AG04450 (cell line): ENCODE measurements around the gene CCDC57. TPM values are rescaled to one million over a fixed set of nuclear protein-coding genes. Genes with fewer than 3 reads are reported as not detected.

Experiments used
- CTCF ChIA-PET: fragments of 300-600, 350-600 bp; formaldehyde crosslinking; extraction: SDS; loops from one replicate; lab custom pipeline; 2022; ENCODE audit warnings: antibody characterized with exemption, inconsistent platforms; lab: Charles Lee
- POLR2A ChIA-PET: fragments of 350-600 bp; formaldehyde crosslinking; extraction: SDS; loops from one replicate; lab custom pipeline; 2021; ENCODE audit warnings: antibody characterized with exemption, inconsistent platforms; lab: Yijun Ruan, JAX
- DNase-seq: peaks from one replicate; pipeline ENCODE4 v3.0.0-alpha.2; 2011; ENCODE audit warnings: low read depth, low spot score
- H3K27ac ChIP-seq: one replicate; pipeline ENCODE4 v1.5.1; 2012; ENCODE audit warnings: low read depth, low read length, control low read depth
- H3K27me3 ChIP-seq: one replicate; pipeline ENCODE4 v1.6.0; 2012; ENCODE audit warnings: low read length; ENCODE audit not compliant: control insufficient read depth, insufficient read depth
- H3K4me3 ChIP-seq: 2 replicates; pipeline ENCODE4 v1.5.1; 2011; ENCODE audit warnings: mild to moderate bottlenecking, low read depth, low read length, control low read depth
- H3K9me3 ChIP-seq: 2 replicates; pipeline ENCODE4 v1.5.1; 2012; ENCODE audit warnings: low read length; ENCODE audit not compliant: control insufficient read depth, insufficient read depth
- CTCF ChIP-seq: IDR thresholded peaks from 2 replicates; pipeline ENCODE4 v1.5.1; 2011; ENCODE audit warnings: low read depth, low read length, control low read depth, inconsistent platforms
- polyA plus RNA-seq: library from polyadenylated mRNA; depleted of rRNA; stranded (reverse); fragments of >200 nt; gene quantifications from 2 replicates; pipeline ENCODE4 v1.2.3, GENCODE V29; 2011

Gene CCDC57
- polyA plus RNA-seq, 1 experiment: 11.1 TPM

- no peaks in the 10 kb centered on the region for H3K27me3 ChIP-seq
- DNase-seq: no peak
- CTCF ChIA-PET: no interaction called here
- TF ChIP-seq CTCF: no peak
- H3K9me3 ChIP-seq: no peaks in the 10 kb centered on the region; the same call in 1 of the 2 replicates
- no peak overlapping the region for H3K4me3 ChIP-seq
- H3K27ac ChIP-seq: peak overlapping the region; percentile 11
- POLR2A ChIA-PET: interaction anchor here (0.5 to 1.1 kb wide), 2 partner anchors 16 to 19 kb away, joined by 3 to 4 read pairs; no protein-coding TSS in a partner anchor
Observed at GRCh38 chr17:82056729-82057621, 155.7 kb downstream of the CCDC57 start.

GRCh38 chr17:82055965-82056728, 156.5 kb downstream of the CCDC57 start:
- CTCF ChIA-PET: no interaction called here
- no peak for TF ChIP-seq CTCF
- Histone ChIP-seq H3K4me3 (no peak overlapping the region), H3K9me3 (no peaks in the 10 kb centered on the region; the same call in 1 of the 2 replicates), H3K27me3 (no peaks in the 10 kb centered on the region), H3K27ac (no peak overlapping the region)
- DNase-seq: no peak
- POLR2A ChIA-PET: interaction anchor here (1.0 to 1.1 kb wide), 2 partner anchors 9 to 20 kb away, joined by 3 read pairs; no protein-coding TSS in a partner anchor

GRCh38 chr17:82055023-82055964, 157.3 kb downstream of the CCDC57 start:
- Histone ChIP-seq H3K9me3 (peaks cover 4% of the 10 kb centered on the region; the same call in 1 of the 2 replicates), H3K27me3 (no peaks in the 10 kb centered on the region), H3K4me3 (no peak overlapping the region), H3K27ac (no peak overlapping the region)
- POLR2A ChIA-PET: interaction anchor here (1.0 kb wide), 1 partner anchor 10 kb away, joined by 3 read pairs; no protein-coding TSS in a partner anchor
- DNase-seq: no peak
- no peak for TF ChIP-seq CTCF
- CTCF ChIA-PET: interaction anchor here (1.3 kb wide), 1 partner anchor 25 kb away, joined by 5 read pairs; no protein-coding TSS in a partner anchor

- DNase-seq: no peak
- CTCF ChIA-PET: interaction anchor here (1.3 kb wide), 1 partner anchor 24 kb away, joined by 5 read pairs; no protein-coding TSS in a partner anchor
- POLR2A ChIA-PET: no interaction called here
- no peak for TF ChIP-seq CTCF
- H3K9me3 ChIP-seq: peaks cover 4% of the 10 kb centered on the region; the same call in 1 of the 2 replicates
- H3K27me3 ChIP-seq: no peaks in the 10 kb centered on the region
- no peak overlapping the region for H3K4me3 ChIP-seq
- no peak overlapping the region for H3K27ac ChIP-seq
Observed at GRCh38 chr17:82054351-82055022, 158.2 kb downstream of the CCDC57 start.
